Stimulated activated CD4-positive, alpha-beta T cell treated with anti-CD3 and anti-CD28 coated beads, Interleukin-2, amount 100 ng/mL, for 24 hours (primary cell): ENCODE measurements around the gene PXDN.
"Not testable (repeated sequence)": the region's sequence is repeated elsewhere in the genome, so short reads cannot be mapped to it uniquely, and the experiment has no call there.

Experiments used
- DNase-seq, 2 donors: peaks; one replicate each; pipeline ENCODE4 v3.0.0-alpha.2; 2020

Gene PXDN

DNA sequence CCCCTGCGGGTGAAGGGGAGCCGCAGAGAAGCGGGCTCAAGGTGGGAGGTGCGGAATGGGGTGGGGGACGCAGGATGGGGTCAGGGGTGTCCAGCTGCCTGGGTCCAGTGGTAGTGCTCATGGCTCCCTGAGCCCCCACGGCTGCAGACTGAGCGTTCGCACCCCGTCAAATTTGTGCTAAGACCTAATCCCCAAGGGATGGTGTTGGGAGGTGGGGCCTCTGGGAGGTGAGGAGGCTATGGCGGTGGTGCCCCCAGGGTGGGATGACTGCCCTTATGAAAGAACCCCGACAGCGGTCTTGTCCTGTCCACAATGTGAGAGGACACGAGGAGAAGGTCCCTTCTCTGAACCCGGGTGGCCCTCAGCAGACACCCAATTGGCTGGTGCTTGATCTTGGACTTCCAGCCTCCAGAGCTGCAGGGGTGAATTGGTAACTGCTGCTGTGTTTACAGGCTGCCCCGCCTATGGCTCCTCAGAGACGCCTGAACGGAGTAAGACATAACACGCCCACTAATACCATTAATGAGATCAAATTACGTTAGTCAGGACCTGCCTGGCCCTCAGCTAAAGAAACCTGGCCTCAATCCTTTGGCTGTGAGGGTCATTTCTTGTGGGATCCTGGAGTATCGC is 42.6 kb downstream of the PXDN start:
- DNase-seq, result no peak

DNA sequence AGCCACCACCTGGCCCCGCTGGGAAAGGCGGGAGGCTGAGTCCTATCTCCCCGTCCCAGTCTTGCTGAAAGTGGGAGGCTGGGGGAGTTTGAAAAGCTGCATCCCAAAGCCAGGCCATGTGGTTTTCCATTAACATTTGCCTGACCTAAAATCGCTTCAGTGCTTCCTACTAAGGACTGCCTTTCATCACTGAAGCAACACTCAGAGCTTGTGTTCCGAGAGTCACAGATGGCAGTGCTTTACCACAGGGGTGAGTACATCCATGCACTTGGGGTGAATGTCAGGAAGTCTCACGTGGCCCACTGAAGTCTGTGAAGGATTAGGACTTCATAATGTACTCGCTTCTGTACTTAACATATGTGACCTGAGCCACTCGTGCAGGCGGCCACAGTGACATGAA is 43.3 kb downstream of the PXDN start:
- DNase-seq, result no peak

DNA sequence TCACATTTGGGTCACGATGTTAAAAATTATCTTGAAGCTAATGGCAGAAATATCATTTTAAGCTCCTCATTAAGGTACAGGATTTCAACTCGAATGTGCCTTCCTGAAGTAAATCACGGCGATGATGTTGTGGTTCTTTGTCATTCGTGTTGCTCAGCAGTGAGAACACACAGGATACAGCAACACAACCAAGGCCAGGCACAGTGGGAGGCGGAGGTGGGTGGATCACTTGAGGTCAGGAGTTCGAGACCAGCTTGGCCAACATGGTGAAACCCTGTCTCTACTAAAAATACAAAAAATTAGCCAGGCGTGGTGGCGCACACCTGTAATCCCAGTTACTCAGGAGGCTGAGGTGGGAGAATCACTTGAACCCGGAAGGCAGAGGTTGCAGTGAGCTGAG is 43.9 kb downstream of the PXDN start:
- not testable (repeated sequence) for DNase-seq

DNA sequence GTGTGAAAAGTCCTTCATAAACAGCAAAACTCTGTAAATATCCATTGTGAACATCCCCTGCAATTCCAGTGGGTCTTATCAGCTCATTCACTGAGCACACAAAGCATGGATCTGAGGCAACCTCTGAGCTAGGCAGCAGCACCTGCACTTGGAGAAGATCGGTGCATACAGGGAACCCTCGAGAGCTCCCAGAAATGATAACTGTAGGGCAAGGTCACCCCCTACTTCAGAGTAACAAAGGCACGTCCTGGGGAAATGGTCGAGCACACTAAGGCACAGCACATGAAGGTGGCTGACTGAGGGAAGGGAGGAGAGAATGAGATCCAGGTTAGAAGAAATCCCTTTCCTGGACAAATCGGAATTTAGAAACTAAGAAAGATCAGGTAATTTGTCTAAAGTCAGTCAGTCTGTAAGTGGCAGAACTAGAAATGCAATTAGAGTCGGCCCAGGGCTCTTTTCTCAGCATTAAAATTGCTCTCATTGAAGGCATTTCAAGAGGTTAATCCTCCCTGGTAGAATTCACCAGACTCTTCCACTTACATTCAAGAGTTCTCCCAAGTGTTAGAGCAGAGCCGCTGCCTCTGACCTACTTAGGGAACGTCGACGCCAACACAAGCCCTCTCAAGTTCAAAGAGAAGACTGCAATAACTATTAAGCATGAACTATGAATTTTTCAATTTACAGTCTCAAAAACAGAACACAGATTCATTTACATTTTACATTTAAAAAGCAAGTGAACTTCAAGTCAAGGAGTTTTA is 45.9 kb downstream of the PXDN start:
- DNase-seq, result no peak

DNA sequence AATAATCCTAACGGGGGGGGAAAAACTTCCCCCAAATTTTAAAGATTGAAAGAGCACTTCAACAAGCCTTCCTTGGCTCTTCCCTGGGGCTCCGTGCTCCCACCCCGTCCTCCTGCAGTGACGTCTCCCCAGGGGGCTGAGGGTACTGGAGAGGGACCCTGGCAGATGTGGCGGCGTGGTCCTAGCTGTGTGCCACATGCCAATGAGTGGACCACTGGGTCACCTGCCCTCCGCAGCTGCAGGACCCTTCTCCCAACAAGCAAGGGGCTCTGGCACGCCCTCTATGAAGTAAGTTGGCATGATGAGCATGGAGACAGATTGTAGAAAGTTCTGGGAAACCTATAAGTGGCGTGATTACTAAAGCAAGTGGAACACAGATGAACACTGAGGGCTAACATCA is 46.7 kb downstream of the PXDN start:
- DNase-seq, result no peak

DNA sequence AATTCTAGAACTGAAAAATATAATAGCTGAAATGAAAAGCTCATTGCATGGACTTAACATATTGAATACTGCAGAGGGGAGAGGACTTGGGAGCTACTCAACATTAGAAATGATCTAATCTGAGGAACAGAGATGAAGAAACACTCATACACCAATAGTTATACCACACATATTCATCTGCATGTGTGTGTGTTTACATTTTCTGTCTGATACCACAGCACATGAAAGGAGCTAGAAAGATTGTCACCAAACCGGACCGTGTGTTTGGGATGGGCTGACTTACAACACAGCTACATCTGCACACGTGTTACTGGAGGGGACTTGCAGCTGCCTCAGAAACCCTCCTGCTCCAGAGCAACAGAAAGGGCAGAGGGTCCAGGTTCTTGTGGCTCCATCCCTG is 47.8 kb downstream of the PXDN start:
- DNase-seq, result no peak

DNA sequence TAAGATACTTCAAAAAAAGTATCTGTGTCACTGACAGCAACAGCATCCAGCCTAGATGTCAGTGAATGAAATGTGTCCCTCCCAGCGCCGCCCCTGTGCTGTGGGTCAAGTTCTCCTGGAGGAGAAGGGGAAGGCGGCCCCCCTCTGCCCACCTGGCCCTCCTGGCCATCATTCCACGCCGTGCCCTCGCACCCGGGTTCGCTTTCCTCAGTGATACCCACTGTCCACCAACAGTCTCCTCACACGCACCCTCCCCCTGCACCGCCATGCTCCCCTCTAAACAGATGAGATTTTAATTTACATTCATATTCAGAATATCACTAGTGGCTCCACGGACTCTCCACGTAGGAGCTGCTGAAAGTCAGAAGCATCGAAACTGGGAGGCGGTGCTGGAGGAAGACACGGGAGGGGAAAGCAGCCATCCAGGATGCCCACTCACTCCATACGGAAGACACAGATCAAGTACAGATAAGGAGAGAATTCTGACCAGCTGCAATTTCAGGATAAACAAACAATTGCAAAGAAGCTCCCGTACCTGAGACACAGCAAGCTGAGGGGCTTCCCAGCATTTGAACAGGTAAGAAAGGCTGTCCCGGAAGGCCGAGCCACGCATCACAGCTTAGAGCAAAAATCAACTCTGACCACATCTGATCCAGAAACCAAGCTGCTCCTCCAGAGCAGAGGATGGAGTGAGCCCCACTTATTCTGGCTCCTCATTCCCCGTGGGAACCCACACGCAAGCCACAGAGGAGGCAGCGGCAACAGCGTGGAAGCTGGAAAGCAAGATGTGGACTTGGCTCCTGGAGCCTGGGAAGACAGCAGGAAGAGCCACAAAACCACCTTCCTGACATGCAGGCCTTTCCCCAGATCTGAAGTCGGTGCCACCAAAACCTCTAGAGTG is 49.7 kb downstream of the PXDN start:
- DNase-seq, result no peak

DNA sequence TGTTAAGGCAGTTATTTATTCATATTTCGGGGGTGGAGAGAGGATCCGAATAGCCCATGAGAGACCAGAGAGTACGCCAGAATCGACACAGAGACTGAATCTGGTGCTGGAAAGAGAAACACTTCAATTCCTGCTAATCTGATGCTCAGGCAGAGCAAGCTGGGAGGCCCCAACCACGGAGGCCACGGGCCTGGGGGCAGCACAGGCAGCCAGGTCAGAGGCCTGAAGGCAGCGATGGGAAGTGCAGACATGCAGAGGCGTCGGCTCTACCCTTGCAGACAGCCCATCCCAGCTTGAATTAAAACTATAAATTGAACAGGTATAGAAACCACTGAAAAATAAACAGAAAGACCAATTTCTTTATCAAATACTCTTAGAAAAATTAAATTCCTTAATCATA is 50.6 kb downstream of the PXDN start:
- DNase-seq, result no peak

DNA sequence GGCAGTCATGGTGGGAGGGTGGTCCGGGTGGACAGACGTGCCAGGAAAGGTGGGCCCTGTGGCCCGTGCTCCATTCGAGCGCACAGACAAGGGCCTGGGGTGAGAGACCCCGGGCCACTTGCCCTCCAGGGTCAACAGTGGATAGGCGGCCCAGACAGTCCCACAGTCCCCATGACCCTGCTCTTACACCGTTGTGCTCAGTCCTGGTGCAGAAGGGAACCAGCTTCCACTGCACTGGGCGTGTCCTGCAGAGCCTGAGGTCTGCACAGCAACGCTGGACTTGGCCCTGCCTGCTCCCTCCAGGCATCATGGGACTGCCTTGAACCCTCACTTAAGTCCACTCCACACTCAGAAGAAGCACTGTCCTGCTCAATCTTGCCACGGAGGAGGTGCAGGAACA is 52.0 kb downstream of the PXDN start:
- no peak for DNase-seq

DNA sequence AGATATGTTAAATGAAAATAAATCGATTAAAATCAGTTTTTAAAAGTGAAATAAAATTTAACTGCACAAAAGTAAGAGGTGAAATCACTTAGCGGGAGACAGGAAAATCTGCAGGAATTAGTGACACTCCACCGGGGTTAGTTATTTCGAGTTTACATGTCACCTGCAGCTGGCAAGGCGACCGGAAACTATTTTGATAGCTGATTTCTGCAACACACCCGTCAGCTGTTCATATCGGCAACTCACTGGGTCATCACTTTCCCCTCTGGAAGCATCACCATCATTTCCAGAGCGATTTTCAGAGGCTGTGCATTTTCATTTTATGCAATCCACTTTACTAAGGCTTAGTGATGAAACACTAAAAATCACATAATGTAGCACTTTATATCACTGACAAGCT is 52.9 kb downstream of the PXDN start:
- DNase-seq, result no peak

DNA sequence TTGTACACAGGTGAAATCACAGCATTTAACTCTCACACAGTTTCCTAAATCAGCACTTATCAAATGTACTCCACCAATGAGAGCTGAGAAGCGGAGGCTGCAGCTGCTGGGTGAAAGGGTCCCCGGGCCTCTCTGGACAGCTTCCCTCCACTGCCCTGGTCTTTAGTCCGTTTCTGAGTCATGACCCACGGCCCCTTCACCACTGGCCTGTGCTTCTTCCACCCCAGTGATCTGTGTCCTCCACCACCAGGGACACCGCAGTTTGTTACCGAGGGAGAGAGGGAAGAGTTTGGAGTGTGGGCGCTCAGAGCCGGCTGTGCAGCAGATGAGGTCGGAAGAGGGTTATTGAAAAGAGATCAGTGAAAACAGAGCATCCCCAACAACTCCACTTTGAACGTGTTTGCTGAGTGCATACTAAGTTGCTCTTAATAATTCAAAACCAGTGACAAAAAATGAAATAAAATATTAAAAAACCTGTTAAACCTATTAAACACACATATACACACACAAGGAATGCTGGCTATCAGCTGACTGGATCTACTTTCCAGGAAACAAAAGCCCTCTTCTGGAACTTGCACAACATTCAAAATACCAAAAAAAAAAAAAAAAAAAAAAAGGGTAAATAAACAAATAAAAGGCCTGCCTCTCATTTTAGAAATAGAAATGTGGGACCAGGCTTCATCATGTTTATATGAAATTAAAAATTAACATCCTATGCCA is 54.1 kb downstream of the PXDN start:
- no peak for DNase-seq

DNA sequence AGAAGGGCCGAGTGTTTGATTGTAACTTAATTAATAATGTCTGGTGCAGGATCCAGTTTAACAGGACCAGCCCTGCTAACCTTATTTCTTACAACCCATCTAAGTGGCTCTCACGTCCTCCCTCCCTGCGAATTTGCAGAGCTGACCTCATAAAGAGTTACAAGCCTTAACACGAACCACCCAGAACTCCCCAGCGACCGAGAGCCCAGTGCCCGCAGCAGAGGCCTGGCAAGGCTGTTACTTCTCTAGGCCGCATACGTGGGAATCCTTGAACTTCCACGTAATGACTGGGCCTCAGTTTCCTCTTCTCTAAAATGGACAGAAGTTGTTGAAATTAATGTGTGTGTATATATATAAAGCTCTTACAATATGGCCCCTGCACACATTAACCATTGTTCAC is 55.5 kb downstream of the PXDN start:
- DNase-seq, result no peak

DNA sequence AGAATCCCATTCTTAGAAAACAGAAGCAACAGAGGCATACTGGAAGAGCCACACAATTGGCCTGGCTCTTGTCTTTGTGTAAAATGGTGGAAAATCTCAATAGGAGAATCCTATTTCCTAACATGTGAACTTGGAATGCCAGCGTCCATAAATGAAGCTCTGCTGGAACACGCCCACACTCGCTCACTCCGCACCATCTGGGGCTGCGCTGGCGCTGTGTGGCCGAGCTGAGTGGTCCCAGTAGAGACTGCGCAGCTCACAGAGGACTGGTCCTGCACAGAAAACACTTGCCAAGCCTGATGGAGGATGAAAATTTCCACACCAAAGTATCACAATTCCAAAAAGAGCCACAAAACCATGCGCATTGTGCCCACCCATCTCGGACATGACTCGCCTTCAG is 56.2 kb downstream of the PXDN start:
- no peak for DNase-seq

DNA sequence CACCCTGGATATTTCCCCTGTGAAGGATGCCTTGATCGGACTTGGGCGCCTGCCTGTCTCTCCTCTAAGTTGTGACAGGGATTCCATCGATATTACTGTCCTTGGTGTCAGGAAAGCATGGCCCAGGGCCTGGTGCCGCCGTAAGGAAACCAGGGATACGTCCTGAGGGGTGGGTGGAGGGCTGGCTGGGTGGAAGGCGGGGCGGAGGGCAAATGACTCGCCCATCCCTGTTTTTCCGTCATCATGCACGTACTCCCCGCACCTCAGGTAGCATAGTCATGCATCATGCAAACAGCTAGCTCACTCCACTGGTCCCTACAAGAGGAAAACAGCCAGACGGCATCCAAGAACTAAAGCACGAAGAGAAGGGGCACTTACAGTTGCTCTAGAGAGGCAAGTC is 57.1 kb downstream of the PXDN start:
- DNase-seq, result no peak

DNA sequence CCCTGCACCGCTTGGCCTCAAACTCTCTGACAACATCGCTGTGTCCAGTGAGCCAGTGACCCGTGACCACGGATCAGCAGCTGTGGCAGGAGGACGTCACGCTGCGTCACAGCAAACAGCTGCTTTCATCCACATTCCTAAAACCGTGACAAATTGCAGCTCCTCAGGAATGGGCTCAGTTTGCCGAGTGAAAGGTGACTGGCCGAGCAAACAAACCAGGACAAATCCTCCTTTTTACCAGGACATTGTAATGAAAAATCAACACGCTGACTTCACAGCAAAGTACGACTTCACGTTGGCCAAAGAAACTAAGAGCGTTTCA is 57.6 kb downstream of the PXDN start:
- no peak for DNase-seq

DNA sequence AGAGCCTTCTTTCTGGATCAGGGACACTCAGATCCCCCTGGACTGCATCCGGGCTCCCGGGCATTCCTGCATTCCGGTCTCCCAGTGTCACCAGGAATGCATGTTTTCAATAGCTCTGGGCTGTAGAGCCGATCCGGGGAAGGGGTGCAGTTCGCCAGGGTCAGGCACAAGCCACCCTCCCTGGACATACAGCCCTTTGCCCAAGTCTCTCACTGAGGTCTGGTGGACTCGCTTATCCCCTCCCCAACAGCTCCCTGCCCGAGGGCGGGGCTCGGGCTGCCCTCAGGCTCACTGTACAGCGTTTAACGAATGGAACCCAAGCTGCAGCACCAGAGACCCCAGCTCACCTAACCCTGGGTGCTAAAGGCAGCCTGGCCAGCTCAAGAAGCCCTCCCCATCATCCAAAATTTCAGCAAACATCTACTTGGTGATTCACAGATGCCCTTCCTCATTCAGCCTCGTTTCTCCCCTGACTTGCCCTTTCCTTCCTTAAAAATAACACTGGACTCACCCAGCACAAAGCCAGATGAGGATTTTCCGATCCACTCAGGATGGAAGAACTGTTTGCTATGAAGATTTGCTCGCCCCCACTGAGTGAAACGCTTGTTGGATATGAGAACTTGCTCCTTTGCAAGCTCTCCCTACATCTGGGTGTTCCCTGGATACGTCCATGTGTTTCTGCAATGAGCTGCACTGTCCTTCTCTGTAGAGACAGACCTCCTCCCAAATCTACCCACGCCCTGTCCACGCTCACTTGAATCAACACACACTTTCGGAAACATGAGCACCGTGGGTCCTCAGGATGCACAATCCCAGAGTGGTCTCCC is 58.1 kb downstream of the PXDN start:
- DNase-seq, result no peak

DNA sequence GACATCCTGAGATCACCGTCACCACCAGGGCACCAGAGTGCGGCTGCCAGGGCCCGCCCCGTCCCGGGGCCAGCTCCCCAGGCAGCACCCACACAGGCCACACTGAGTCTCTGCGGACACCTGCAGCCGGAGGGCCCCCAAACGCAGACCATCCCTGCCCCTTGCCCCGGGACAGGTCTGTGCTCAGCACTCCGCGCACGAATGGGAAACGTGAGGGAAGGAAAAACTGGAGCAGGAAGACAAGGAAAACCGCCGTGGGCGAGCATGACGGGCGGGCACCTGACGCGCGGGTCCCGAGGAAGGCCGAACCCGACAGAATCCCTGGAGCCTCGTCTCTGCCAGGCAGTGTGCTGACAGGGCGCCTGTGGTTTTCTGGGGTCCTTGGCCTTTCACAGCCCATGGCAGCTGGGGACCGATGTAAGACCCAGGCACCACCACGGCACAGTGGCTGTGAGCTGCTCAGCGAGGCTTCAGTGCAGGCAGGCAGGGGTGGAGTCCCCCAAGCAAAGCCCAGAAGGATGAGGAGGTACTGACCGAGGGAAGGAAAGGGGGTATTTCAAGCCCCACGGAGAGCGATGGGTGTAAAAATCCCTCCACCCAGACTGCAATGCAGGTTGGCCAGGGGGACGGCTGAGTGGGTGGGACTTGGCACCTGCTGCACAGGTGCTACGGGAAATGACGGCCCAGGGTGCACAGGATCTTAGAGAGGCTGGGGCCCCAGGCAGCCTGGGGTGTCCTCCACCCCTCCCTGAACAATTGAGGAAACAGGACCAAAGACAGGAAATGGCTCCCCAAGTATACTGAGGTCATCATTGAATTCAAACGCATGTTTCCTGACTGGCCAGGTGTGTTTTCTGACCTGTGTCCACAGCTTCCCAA is 59.0 kb downstream of the PXDN start:
- no peak for DNase-seq

DNA sequence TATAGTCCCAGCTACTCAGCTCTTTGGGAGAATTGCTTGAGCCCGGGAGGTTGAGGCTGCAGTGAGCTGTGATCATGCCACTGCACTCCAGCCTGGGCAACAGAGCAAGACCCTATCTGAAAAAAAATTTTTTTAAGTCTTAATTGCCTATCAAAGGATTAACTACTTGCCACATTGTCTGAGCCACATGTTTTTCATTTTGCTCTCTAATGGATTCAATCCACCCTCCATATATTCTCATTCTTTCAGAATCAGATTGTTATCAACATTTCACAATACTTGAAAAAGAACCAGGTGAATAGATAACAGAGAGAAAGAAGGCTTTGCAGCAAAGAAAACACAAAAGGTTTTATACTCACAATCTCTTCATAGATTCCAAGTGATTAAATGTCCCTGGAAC is 61.0 kb downstream of the PXDN start:
- no peak for DNase-seq

DNA sequence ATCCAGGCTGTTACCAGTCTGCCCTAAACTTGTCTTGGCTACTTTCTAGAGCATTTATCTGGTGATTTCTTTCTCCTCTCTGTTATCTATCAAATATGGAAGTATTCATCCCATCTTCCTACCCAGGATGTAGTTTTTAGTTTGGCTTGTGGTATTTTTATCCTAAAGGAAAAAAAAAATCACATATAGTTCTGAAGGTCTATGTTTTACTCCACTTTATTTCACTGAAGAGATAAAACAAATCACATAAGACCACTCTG is 62.2 kb downstream of the PXDN start:
- no peak for DNase-seq

DNA sequence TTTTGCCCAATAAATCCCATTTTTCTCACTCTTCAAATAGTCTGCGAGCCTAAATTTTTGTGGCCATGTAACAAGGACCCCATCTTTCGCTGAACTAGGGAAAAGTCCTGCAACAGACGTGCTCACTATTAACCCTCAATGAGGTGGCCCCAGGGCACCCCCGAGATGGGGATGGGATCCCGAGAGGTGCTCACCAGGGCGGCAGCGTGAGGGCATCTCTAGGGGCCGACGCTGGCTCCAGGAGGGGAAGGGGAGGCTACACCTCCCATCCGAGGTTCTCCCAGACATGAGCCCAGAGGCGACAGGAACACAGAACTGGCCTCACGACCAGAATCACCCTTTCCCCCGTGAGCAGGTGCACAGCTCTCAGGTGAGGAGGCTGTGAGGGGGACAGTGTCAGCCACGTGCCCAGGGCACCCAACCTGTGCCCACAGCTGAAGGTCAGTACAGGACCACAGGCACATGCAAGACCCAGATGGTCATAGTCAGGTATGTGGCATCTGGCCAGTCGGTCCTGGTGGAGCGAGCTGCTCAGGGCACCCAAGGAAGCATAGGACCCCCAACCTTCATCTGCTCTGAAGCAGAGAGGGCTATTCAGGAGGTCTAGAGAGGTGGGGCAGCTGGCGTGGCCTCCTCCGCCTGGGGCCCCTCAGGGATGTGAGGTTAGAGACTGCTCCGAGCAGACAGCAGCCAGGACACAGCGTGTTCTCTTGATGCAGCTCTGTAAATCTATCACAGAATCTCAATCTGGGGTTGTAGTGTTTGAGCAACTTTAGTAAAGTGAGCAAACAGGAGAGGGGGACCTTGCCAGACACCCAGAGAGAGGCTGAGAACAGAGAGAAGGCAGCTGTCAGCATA is 62.8 kb downstream of the PXDN start:
- no peak for DNase-seq

DNA sequence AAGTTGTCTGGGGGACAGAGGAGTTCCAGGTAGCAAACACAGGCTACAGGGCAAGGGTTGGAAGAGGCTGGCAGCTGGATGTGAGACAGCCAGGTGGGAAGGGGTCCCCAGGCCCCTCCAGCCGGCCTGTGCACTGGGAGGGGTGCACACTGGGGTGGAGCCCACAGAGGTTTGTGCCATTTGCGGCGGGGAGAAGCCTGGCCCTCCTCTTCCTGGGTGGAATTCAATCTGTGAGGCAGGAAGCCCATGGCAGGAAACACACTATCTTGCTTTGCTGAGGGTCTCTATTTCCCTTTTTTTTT is 63.3 kb downstream of the PXDN start:
- DNase-seq, result no peak
